ENCODE measurements around the gene KDELR1. TPM values are rescaled to one million over a fixed set of nuclear protein-coding genes. Genes with fewer than 3 reads are reported as not detected.

Gene KDELR1
- total and polyA plus RNA-seq, 9 of the 15 experiments (the other 6 are each of a cell fraction or from before 2014, with no cell fraction given): 6.1 to 165 (median 58.5) TPM

DNA sequence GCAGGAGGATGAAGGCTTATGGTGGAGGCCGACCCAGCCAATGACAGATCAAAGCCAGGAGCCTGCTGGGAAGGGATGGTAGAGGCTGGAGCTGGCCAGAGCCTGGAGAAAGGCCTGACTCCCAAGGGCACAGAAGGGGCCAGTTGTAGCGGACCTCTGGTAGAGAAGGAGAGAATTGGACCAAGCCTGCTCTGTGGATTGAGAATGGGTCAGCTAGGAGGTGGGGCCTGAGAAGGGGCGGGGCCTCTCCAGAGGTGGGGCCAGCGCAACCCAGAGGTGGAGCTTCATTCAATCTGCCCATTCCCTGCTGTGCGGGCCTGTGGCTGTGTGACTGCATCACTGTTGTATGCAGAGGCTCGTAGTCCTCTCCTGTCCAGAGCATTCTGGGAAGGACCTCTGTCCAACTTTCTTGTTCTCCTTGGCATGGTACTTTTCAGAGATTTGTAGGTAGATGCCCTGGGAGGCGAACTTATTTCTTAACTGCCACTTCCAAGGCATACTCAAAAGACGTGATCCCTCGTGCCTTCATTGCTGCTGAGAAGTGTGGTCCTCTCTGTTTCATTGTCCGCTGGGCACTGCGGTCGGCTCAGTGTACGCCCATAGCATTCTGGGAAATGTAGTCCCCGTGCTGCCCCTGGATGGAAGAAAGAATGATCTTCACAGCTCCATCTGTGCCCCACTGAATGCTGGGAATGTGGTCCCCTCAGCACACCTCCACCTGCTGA, 8.8 kb upstream of the KDELR1 start (continued):
- TF ChIP-seq SIN3A (IDR thresholded peaks at IDR 0.05; ENCODE audit: borderline replicate concordance in 2 of 2, control insufficient read depth in 1 of 2, low read depth in 2 of 2, low read length in 2 of 2): 0 out of 4 replicates have a peak, but pooled peaks of 1 of the 2 experiments have one; percentile 0
- no peak for TF ChIP-seq ZKSCAN3 (CRISPR knock-in tag; IDR thresholded peaks at IDR 0.05)
- TF ChIP-seq, protein P1, sequence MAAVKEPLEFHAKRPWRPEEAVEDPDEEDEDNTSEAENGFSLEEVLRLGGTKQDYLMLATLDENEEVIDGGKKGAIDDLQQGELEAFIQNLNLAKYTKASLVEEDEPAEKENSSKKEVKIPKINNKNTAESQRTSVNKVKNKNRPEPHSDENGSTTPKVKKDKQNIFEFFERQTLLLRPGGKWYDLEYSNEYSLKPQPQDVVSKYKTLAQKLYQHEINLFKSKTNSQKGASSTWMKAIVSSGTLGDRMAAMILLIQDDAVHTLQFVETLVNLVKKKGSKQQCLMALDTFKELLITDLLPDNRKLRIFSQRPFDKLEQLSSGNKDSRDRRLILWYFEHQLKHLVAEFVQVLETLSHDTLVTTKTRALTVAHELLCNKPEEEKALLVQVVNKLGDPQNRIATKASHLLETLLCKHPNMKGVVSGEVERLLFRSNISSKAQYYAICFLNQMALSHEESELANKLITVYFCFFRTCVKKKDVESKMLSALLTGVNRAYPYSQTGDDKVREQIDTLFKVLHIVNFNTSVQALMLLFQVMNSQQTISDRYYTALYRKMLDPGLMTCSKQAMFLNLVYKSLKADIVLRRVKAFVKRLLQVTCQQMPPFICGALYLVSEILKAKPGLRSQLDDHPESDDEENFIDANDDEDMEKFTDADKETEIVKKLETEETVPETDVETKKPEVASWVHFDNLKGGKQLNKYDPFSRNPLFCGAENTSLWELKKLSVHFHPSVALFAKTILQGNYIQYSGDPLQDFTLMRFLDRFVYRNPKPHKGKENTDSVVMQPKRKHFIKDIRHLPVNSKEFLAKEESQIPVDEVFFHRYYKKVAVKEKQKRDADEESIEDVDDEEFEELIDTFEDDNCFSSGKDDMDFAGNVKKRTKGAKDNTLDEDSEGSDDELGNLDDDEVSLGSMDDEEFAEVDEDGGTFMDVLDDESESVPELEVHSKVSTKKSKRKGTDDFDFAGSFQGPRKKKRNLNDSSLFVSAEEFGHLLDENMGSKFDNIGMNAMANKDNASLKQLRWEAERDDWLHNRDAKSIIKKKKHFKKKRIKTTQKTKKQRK (IDR thresholded peaks at IDR 0.05; ENCODE audit: borderline replicate concordance, low read depth, low read length): no peak
- TF ChIP-seq HDAC1 (IDR thresholded peaks at IDR 0.05): peak in 1 of 2 experiments; percentile 20; a peak in 1 of 4 replicates
- TF ChIP-seq, protein P2, sequence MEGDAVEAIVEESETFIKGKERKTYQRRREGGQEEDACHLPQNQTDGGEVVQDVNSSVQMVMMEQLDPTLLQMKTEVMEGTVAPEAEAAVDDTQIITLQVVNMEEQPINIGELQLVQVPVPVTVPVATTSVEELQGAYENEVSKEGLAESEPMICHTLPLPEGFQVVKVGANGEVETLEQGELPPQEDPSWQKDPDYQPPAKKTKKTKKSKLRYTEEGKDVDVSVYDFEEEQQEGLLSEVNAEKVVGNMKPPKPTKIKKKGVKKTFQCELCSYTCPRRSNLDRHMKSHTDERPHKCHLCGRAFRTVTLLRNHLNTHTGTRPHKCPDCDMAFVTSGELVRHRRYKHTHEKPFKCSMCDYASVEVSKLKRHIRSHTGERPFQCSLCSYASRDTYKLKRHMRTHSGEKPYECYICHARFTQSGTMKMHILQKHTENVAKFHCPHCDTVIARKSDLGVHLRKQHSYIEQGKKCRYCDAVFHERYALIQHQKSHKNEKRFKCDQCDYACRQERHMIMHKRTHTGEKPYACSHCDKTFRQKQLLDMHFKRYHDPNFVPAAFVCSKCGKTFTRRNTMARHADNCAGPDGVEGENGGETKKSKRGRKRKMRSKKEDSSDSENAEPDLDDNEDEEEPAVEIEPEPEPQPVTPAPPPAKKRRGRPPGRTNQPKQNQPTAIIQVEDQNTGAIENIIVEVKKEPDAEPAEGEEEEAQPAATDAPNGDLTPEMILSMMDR (IDR thresholded peaks at IDR 0.05 in 2 of 3, conservative IDR thresholded peaks at IDR 0.05 in 1 of 3; ENCODE audit: insufficient read depth in 2 of 3, low read depth in 1 of 3, low read length in 3 of 3): no peak
- TF ChIP-seq BRD9 (IDR thresholded peaks at IDR 0.05; ENCODE audit: low read depth, partially characterized antibody): peak; percentile 48
- TF ChIP-seq, protein P3, sequence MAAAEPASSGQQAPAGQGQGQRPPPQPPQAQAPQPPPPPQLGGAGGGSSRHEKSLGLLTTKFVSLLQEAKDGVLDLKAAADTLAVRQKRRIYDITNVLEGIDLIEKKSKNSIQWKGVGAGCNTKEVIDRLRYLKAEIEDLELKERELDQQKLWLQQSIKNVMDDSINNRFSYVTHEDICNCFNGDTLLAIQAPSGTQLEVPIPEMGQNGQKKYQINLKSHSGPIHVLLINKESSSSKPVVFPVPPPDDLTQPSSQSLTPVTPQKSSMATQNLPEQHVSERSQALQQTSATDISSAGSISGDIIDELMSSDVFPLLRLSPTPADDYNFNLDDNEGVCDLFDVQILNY (CRISPR knock-in tag; IDR thresholded peaks at IDR 0.05): 0 out of 2 replicates have a peak, but pooled peaks have one; percentile 32
- 0 out of 2 replicates have a peak, but pooled peaks have one; percentile 20 for TF ChIP-seq CBFB (CRISPR knock-in tag; IDR thresholded peaks at IDR 0.05)
- peak; percentile 81 to 83 for TF ChIP-seq NRF1 (conservative IDR thresholded peaks at IDR 0.05 in 1 of 2, IDR thresholded peaks at IDR 0.05 in 1 of 2)
- no peak for TF ChIP-seq ETS2 (tag; IDR thresholded peaks at IDR 0.05; ENCODE audit: borderline replicate concordance, poor library complexity, severe bottlenecking)
- no peak for TF ChIP-seq ARNT (IDR thresholded peaks at IDR 0.05)
- TF ChIP-seq HCFC1 (IDR thresholded peaks at IDR 0.05; ENCODE audit: low read depth, low read length): peak; percentile 79
- no peak for TF ChIP-seq DDX20 (tag; IDR thresholded peaks at IDR 0.05; ENCODE audit: low read depth)
- no peak for TF ChIP-seq IFI16 (CRISPR knock-in tag; IDR thresholded peaks at IDR 0.05)
- TF ChIP-seq, protein P4, sequence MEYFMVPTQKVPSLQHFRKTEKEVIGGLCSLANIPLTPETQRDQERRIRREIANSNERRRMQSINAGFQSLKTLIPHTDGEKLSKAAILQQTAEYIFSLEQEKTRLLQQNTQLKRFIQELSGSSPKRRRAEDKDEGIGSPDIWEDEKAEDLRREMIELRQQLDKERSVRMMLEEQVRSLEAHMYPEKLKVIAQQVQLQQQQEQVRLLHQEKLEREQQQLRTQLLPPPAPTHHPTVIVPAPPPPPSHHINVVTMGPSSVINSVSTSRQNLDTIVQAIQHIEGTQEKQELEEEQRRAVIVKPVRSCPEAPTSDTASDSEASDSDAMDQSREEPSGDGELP (CRISPR knock-in tag; IDR thresholded peaks at IDR 0.05; ENCODE audit: borderline replicate concordance): peak; percentile 34; the same call in 1 of the 2 replicates
- no peak for TF ChIP-seq DPF2 (IDR thresholded peaks at IDR 0.05)
- peak; percentile 12; the same call in 1 of the 2 replicates for TF ChIP-seq CREB1 (IDR thresholded peaks at IDR 0.05)
- TF ChIP-seq CREB1 (CRISPR knock-in tag; IDR thresholded peaks at IDR 0.05): 0 out of 2 replicates have a peak, but pooled peaks have one; percentile 5
- 0 out of 2 replicates have a peak, but pooled peaks have one; percentile 41 for TF ChIP-seq FOSL1 (tag; conservative IDR thresholded peaks at IDR 0.05)
- no peak for TF ChIP-seq KAT2B (IDR thresholded peaks at IDR 0.05; ENCODE audit: low read depth, low read length)

Data from K562 (cell line).